Measurements from ENCODE around the gene PCDHB3.
"Not testable (repeated sequence)": the region's sequence is repeated elsewhere in the genome, so short reads cannot be mapped to it uniquely, and the experiment has no call there.

The PCDHB3 gene

DNA sequence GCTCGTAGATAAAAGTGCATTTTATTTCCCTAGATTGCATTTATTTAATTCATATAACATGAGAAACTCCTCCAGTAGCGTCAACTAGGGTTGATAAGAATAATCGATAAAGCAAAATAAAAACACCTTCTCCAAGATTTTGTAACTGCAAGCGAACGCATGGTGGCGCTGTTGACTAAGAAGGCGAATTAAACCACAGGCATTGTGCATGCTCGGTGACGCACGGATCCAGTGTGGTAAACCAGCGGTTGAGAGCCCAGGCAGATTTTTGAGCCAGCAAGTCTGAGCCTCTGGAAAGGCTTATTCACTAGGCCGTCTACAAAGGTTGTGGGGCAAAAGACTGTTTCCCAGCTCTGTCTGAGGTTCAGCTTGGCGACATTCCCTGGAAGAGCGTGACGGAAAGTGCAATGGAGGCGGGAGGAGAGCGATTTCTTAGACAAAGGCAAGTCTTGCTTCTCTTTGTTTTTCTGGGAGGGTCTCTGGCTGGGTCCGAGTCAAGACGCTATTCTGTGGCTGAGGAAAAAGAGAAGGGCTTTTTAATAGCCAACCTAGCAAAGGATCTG lies at the start of gene PCDHB3:
PCDHB3 (plus strand) TSS at position 231 of the 563 bp plus-strand sequence; CDS start at position 408, 177 bp downstream.
- no peak for DNase-seq (ENCODE audit: low read depth)

DNA sequence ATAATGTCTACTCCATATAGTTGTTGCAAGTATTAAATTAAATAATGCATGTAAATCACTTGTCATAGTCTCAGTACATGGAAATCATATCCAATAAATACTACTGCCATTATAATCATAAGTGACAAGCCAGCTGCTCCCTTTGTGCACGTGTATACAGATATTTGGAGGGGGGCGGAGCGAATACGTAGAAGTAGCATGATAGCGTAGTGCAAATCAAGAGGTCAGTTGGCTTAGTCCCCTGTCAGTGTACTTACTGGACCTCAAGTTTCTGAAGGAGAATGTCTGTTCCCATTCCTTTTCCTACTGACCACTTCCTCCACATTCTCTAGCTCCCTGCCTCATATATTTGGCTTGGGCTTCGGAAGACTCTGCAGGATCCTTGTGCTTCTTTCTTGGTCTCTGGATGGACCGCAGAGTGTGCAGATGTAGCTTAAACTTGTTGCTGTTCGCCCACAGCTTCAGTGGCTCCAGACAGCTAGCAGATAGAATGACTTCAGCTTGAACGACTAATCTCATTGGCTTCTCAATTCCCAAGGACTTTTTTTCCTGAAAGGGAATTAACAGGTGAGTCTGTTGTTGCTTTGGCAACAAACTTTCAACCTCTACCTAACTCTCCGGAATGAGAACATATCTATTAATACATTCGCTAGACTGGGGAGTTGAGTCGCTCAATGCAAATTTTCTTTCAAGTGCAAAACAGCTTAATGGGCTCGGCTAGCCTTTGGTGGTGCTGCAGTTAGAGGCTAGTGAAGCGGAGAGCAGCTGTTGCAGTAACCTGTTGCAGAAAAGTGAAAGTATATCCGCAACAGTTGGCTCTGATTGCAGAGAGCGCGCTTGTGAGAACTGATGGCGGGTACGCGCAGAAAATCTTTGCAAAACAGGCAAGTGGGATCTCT lies 49.4 kb upstream of the PCDHB3 start, which contains the start of gene PCDHB1:
PCDHB1 (plus strand) TSS at position 753 of the 899 bp plus-strand sequence; CDS start at position 850, 97 bp downstream.
- DNase-seq (ENCODE audit: low read depth), result no peak

DNA sequence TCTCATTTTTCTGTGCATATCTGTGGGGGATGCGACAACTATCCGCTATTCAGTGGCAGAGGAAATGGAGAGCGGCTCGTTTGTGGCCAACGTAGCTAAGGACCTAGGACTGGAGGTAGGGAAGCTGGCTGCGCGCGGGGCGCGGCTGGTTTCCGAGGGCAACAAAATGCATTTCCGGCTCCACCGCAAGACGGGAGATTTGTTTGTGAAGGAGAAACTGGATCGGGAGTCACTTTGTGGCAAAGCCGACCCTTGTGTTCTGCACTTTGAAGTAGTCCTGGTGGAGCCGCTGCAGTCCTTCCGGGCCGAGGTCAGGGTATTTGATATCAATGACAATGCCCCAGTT lies 48.8 kb upstream of the PCDHB3 start:
- no peak for DNase-seq (ENCODE audit: low read depth)

DNA sequence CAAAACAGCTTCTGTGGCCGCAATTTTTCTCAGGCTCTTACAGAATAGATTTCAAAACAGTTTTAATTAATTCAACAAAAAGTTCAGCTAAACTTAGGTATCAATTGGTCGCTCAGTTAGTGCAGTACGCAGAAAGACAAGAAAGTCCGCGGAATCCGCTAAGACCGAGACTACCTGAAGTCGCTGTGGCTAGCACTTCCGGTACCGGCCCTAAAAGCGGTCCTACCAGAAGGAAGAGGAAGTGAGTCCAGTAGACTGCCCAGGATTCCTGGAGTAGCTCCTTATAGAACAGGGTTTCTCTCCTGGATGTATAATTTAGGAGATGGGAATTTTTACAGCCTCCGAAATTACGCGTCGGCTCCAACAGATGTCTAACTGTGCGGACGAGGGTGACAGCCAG lies 22.4 kb upstream of the PCDHB3 start:
- DNase-seq (ENCODE audit: low read depth), result no peak

DNA sequence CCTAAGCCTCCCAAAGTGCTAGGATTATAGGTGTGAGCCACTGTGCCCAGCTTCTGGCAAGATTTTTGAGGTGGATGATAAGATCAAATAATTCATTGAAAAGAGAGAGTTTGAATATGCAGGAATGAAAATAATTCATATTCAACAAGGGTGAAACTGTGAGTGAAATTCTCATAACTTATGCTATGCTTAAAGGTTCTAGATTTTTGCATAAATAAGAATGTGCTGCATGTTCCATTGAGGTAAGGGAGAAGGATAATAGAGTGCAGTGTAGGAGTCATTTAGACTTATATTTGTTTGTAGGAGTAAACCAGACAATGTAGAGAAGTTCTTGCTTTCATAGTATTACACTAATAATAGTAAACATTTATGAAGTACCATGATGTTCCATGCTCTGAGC lies 18.0 kb upstream of the PCDHB3 start:
- DNase-seq (ENCODE audit: low read depth), result no peak

DNA sequence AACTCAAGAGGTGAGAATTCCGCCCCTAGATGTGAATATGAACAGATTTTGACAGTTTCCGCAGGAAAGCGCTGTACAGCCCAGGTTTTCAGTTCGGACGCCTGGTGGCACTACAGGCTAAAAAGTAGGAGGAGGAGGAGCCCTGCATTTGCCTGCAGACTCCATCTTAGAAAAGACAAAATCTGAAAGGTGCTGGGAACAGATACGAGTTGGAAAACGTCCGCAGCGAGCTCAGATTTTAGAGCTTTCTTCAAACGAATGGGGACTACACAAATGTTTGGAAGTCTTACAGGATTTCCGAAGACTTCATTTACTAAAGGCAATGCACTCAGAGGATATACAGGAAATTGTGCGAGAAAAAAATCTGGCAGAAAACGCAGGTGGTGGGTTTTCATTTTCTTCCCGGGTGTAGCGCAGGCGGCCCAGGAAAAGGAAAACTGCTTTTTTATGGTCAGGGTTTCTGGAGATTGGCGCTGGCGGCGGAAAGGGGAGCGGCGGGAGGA lies 15.7 kb upstream of the PCDHB3 start:
- no peak for DNase-seq (ENCODE audit: low read depth)

DNA sequence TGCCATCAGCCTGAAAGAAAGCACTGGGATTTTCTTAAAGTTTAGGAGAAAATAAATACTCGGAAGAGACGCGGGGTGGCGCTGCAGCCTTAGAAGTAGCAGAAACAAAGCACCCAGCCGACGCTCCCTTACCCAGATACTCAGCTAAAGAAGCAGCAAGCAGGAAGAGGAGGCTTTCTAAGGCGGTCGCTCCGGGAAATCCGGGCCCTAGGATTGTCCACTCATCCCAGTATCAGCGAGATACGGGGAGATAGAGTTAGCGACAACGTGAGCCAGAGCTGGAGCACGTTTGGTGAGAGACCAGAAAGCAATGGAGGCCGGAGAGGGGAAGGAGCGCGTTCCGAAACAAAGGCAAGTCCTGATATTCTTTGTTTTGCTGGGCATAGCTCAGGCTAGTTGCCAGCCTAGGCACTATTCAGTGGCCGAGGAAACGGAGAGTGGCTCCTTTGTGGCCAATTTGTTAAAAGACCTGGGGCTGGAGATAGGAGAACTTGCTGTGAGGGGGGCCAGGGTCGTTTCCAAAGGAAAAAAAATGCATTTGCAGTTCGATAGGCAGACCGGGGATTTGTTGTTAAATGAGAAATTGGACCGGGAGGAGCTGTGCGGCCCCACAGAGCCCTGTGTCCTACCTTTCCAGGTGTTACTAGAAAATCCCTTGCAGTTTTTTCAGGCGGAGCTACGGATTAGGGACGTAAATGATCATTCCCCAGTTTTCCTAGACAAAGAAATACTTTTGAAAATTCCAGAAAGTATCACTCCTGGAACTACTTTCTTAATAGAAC lies 5.6 kb upstream of the PCDHB3 start, which contains the start of gene PCDHB2:
PCDHB2 (plus strand) TSS at position 135 of the 782 bp plus-strand sequence; CDS start at position 311, 176 bp downstream.
- no peak for DNase-seq (ENCODE audit: low read depth)

DNA sequence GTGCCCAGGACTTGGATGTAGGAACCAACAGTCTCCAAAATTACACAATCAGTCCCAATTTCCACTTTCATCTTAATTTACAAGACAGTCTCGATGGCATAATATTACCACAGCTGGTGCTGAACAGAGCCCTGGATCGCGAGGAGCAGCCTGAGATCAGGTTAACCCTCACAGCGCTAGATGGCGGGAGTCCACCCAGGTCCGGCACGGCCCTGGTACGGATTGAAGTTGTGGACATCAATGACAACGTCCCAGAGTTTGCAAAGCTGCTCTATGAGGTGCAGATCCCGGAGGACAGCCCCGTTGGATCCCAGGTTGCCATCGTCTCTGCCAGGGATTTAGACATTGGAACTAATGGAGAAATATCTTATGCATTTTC lies 5.0 kb upstream of the PCDHB3 start:
- DNase-seq (ENCODE audit: low read depth), result no peak

DNA sequence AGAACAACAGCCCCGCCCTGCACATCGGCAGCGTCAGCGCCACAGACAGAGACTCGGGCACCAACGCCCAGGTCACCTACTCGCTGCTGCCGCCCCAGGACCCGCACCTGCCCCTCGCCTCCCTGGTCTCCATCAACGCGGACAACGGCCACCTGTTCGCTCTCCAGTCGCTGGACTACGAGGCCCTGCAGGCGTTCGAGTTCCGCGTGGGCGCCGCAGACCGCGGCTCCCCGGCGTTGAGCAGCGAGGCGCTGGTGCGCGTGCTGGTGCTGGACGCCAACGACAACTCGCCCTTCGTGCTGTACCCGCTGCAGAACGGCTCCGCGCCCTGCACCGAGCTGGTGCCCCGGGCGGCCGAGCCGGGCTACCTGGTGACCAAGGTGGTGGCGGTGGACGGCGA lies 4.1 kb upstream of the PCDHB3 start:
- DNase-seq (ENCODE audit: low read depth), result not testable (repeated sequence)

DNA sequence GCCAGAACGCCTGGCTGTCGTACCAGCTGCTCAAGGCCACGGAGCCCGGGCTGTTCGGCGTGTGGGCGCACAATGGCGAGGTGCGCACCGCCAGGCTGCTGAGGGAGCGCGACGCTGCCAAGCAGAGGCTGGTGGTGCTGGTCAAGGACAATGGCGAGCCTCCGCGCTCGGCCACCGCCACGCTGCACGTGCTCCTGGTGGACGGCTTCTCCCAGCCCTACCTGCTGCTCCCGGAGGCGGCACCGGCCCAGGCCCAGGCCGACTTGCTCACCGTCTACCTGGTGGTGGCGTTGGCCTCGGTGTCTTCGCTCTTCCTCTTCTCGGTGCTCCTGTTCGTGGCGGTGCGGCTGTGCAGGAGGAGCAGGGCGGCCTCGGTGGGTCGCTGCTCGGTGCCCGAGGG lies 3.7 kb upstream of the PCDHB3 start:
- DNase-seq (ENCODE audit: low read depth), result not testable (repeated sequence)

DNA sequence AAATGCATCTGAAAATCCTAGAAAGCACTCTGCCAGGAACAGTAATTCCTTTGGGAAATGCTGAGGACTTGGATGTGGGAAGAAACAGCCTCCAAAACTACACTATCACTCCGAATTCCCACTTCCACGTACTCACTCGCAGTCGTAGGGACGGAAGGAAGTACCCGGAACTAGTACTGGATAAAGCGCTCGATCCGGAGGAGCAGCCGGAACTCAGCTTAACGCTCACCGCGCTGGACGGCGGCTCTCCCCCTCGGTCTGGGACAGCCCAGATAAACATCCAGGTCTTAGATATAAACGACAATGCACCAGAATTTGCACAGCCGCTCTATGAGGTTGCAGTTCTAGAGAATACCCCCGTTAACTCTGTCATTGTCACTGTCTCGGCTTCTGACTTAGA lies 786 bp downstream of the PCDHB3 start:
- no peak for DNase-seq (ENCODE audit: low read depth)

DNA sequence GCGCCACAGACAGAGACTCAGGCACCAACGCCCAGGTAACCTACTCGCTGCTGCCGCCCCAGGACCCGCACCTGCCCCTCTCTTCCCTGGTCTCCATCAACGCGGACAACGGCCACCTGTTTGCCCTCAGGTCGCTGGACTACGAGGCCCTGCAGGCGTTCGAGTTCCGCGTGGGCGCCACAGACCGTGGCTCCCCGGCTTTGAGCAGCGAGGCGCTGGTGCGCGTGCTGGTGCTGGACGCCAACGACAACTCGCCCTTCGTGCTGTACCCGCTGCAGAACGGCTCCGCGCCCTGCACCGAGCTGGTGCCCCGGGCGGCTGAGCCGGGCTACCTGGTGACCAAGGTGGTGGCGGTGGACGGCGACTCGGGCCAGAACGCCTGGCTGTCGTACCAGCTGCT lies 1.8 kb downstream of the PCDHB3 start:
- DNase-seq (ENCODE audit: low read depth), result not testable (repeated sequence)

DNA sequence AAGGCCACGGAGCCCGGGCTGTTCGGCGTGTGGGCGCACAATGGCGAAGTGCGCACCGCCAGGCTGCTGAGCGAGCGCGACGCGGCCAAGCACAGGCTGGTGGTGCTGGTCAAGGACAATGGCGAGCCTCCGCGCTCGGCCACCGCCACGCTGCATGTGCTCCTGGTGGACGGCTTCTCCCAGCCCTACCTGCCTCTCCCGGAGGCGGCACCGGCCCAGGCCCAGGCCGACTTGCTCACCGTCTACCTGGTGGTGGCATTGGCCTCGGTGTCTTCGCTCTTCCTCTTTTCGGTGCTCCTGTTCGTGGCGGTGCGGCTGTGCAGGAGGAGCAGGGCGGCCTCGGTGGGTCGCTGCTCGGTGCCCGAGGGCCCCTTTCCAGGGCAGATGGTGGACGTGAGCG lies 2.2 kb downstream of the PCDHB3 start:
- DNase-seq (ENCODE audit: low read depth), result not testable (repeated sequence)

DNA sequence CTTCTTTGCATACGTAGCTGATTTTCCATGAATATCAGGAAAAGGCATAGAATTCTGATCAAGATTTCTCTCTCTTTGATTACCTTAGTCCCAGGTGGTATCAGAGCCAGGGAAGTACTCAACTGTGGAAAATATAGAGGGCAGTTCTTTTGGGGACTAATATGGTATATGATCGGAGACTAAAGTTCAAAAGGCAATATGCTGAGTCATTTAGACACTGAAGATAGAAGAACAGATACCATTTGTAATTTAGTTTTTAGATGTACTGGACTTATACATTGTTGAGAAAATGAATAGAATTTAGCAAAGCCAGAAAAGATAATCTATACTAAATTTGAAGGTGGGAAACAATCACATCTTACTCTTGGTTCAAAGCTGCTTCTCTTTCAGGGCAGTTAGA lies 5.1 kb downstream of the PCDHB3 start:
- DNase-seq (ENCODE audit: low read depth), result no peak

DNA sequence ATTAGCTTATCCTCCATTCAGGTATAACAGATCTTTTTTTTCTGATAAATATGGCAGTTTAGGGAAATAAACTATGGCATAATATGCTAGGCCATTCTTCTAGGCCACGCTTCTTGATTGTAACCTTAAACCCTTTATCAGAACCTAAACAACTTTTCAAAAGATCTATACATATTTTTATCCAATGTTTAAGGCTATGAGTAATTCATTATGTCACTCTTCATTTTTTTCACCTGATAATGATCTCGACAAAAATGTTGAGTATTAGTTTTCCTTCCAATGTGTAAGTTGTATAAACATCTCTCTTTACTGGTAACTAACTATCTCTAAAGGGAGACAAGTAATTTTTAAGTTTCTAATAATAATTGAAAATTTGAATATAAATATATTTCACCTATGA lies 19.0 kb downstream of the PCDHB3 start:
- no peak for DNase-seq (ENCODE audit: low read depth)

DNA sequence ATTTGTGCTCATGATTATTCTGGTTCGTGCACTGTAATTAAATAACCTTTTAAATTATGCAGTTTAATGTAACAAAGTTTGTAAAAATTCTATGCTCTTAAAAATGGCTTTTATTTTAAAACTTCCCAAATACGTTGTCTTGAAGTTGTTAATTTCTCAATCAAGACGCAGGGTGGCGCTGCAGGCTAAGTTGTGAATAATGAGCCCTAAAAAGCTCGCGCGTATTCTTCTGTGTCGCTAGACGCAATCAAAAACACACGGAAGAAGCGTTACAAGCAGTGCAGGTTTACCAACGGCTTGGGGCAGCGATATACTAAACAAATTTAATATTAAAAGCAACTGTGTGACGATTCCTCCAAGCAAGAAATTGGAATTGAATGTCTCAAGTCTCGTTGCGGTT lies 21.3 kb downstream of the PCDHB3 start, which contains the start of gene PCDHB4:
PCDHB4 (plus strand) TSS at position 256 of the 400 bp plus-strand sequence. CDS start 181 bp downstream, outside the sequence.
- DNase-seq (ENCODE audit: low read depth), result no peak

DNA sequence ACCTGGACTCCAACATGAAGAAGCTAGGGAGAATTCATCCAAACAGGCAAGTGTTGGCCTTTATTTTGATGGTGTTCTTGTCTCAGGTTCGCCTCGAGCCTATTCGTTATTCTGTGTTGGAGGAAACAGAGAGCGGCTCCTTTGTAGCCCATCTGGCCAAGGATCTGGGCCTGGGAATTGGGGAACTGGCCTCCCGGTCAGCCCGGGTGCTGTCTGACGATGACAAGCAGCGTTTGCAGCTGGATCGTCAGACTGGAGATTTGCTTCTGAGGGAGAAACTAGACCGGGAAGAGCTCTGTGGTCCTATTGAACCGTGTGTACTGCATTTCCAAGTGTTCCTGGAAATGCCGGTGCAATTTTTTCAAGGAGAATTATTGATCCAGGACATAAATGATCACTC lies 21.7 kb downstream of the PCDHB3 start:
- no peak for DNase-seq (ENCODE audit: low read depth)

DNA sequence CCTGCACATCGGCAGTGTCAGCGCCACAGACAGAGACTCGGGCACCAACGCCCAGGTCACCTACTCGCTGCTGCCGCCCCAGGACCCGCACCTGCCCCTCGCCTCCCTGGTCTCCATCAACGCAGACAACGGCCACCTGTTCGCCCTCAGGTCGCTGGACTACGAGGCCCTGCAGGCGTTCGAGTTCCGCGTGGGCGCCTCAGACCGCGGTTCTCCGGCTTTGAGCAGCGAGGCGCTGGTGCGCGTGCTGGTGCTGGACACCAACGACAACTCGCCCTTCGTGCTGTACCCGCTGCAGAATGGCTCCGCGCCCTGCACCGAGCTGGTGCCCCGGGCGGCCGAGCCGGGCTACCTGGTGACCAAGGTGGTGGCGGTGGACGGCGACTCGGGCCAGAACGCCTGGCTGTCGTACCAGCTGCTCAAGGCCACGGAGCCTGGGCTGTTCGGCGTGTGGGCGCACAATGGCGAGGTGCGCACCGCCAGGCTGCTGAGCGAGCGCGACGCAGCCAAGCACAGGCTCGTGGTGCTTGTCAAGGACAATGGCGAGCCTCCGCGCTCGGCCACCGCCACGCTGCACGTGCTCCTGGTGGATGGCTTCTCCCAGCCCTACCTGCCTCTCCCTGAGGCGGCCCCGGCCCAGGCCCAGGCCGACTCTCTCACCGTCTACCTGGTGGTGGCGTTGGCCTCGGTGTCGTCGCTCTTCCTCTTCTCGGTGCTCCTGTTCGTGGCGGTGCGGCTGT lies 23.3 kb downstream of the PCDHB3 start:
- not testable (repeated sequence) for DNase-seq (ENCODE audit: low read depth)

DNA sequence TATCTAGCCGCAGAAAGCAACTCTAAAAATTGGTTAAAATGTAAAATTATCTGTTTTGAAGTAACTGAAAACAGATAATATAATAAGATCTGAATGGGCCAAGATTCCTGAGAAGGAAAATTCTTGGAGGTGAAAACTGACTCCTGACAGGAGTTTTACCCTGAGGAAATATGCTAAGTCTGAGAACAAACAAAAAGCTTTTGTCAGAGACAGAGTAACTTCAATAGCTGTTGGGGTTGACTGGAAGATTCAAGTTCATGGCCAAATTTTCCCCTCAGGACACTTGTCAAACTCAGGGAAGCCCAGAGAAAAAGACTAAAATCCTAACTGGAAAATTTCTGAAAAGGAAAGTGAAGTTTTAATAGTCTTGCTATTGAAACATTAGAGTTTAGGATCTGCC lies 27.0 kb downstream of the PCDHB3 start:
- DNase-seq (ENCODE audit: low read depth), result no peak

DNA sequence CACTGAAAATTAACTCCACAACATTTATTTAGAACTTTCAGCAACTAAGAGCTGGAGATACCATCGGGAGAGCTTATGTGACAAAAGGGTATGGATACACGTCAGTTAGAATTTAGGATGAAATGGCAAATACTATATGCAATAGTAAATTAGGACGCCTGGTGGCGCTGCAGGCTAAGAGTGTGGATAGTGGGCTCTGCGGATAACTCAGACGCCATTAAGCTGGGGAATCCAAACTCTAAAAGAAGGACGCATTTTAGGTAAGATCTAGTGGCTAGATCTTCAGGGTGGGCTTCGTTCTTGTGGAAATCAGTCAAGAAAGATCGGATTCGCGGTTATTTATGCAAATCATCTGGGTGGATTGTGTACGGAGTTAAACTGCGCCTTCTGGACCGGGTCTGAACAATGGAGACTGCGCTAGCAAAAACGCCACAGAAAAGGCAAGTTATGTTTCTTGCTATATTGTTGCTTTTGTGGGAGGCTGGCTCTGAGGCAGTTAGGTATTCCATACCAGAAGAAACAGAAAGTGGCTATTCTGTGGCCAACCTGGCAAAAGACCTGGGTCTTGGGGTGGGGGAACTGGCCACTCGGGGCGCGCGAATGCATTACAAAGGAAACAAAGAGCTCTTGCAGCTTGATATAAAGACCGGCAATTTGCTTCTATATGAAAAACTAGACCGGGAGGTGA lies 34.9 kb downstream of the PCDHB3 start, which contains the start of gene PCDHB5:
PCDHB5 (plus strand) TSS at position 177 of the 688 bp plus-strand sequence; CDS start at position 406, 229 bp downstream.
- no peak for DNase-seq (ENCODE audit: low read depth)
